ENCODE results near the gene INPP4B. TPM values are rescaled to one million over a fixed set of nuclear protein-coding genes. Genes with fewer than 3 reads are reported as not detected.

The INPP4B gene
- polyA plus RNA-seq, 3 donors, result 8.5 to 9.4 (median 9.0) TPM

DNA sequence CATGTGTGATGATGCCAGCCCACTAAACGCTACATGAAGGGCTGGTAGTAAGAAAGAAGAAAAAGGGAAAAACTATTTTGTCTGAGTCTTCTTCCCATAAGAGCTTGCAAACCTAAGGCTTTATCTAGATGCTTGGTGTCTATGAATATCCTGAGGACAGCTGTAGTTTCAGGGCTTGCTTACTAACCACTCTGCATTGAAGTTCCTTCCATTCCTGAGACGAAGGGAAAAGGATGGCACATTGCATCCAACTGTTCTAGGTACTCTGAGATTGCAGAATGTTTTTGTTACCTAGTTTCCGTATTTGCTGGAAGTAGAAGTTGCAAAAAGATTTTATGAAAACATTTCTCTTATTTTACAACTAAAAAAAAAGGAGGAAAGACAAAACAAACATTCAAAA lies 665.1 kb downstream of the INPP4B start:
- DNase-seq (ENCODE audit: low read depth in 3 of 3, low spot score in 2 of 3), result no peak

GRCh38 chr4:142169216-142169615 lies 676.9 kb downstream of the INPP4B start:
- DNase-seq (ENCODE audit: low read depth in 3 of 3, low spot score in 2 of 3), result no peak

- DNase-seq (ENCODE audit: low read depth in 3 of 3, low spot score in 2 of 3), result no peak
Measured at GRCh38 chr4:142168181-142168580, 677.9 kb downstream of the INPP4B start.

- no peak for DNase-seq (ENCODE audit: low read depth in 3 of 3, low spot score in 2 of 3)
Measured at GRCh38 chr4:142164767-142165500, 681.2 kb downstream of the INPP4B start.

DNA sequence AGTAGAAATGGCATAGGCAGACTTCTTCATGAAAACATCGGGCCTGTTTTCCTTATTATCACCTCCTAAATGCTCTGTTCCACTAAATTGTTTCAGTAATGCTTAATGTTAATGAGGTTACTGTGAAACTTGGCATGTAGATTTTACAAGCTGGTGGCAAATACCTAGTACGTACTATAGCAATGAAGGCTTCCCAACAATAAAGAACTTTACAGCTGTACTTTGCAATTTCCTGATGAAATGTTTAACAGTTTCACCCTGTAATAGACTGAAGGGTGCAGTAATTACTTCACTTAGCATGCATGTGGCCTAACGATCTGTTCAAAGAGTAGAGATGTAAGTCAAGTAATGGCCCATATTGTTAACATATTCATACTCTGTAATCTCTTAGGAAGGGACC lies 685.0 kb downstream of the INPP4B start:
- DNase-seq (ENCODE audit: low read depth in 3 of 3, low spot score in 2 of 3), result no peak

GRCh38 chr4:142160509-142160908 lies 685.6 kb downstream of the INPP4B start:
- DNase-seq (ENCODE audit: low read depth in 3 of 3, low spot score in 2 of 3), result no peak

DNA sequence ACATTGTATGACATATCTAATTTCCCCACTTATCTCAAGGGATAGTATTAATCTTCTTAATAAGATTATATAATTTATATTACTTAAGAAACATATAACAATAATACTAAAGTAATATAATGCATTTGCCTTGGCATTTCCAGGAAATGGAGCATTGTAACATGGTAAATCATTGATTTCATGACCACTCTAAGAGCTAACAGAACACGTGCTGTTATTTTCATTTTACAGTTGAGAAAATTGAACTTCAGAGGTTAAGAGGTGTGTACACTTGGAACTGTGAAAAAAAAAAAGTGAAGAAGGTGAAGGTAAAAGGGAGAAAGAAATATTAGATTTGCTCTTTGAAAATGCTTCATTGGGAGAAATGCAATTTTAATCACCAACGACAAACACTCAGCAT lies 687.1 kb downstream of the INPP4B start:
- DNase-seq (ENCODE audit: low read depth in 3 of 3, low spot score in 2 of 3), result no peak

DNA sequence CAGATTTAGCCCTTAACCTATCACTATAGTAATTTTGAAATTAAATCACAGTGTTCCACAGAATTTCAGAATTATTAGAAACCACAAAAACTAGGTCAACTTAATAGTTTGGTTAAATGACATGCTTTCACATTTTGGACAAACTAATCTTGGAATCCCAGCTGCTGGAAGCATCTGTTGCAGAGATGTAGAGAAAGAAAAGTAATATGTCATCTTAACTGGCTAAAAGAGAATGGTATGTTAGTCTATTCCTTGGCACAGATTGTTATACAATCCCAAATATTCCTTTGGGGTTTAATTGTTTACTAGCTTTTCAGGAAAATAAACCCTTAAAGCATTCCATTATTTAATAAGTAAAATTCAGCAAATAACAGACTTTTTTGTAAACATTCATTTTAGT lies 689.8 kb downstream of the INPP4B start:
- DNase-seq (ENCODE audit: low read depth in 3 of 3, low spot score in 2 of 3), result no peak

GRCh38 chr4:142155347-142155746 lies 690.8 kb downstream of the INPP4B start:
- no peak for DNase-seq (ENCODE audit: low read depth in 3 of 3, low spot score in 2 of 3)

- DNase-seq (ENCODE audit: low read depth in 3 of 3, low spot score in 2 of 3), result no peak
Measured at GRCh38 chr4:142150483-142150882, 695.6 kb downstream of the INPP4B start.

DNA sequence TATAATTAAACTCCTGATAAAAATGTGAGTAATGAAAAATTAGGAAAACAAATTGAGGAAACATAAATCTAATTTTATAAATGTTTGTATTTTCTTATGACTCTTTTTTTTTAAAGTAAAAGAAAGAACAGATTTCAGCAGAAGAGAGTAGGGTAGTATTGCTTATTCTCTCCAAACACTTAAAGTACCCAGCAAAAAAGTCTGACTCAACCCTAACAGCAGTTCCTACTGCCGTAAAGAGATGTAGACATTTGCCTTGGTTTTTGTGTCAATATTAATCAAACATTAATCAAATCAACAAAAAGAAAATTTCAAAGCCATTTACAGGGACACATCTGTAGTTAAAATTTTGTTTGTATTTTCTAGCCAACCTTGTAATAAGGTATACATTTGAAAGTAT lies 701.3 kb downstream of the INPP4B start:
- no peak for DNase-seq (ENCODE audit: low read depth in 3 of 3, low spot score in 2 of 3)

DNA sequence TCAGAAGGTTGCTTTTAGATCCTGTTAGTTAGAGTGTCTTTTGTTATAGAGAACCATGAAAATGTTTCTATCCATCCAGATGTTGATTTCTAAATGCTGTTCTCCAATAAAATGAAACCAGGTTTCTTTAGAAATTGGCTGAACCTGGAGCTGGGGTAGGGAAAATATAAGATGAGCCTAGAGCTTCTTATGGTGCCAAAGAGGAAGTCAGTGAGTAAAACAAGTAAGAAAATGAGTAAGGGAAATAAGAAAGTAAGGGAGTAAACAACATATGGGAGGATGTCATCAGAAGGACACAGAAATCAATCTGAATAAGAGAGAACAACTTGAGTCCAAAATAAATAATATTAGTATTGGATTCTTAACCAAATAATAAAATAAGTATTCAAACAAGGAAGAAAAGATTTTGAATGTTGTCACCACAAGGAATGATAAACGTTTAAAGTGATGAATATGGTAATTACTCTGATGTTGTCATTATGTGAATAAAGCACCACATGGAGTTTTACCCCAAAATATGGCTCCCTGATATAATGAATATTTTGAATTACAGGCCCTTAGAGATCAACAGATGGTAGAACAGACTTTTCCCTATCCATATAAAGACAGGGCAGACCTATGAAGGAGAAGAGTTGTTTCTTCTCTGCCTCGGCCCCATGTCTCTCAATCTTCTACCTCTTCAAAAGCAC lies 703.6 kb downstream of the INPP4B start:
- no peak for DNase-seq (ENCODE audit: low read depth in 3 of 3, low spot score in 2 of 3)

DNA sequence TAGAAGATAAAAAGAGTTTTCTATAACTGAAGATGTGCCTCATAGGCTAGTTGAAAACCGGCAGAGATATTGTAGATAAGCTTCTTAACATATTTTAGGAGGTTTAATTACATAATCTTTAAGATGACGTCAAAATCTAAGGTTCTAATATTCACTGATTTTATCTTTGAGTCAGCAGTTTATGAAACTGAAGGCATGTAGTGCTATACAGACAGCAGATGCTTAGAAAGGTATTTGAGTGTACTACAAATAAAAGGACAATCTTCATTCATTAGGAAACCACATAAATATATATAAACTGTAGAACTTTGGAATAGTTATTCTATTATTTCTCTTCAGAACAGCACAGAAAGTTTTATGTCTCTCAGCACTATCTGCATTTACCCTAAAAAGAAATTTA lies 704.9 kb downstream of the INPP4B start:
- no peak for DNase-seq (ENCODE audit: low read depth in 3 of 3, low spot score in 2 of 3)

- no peak for DNase-seq (ENCODE audit: low read depth in 3 of 3, low spot score in 2 of 3)
Measured at GRCh38 chr4:142130666-142131065, 715.4 kb downstream of the INPP4B start.

DNA sequence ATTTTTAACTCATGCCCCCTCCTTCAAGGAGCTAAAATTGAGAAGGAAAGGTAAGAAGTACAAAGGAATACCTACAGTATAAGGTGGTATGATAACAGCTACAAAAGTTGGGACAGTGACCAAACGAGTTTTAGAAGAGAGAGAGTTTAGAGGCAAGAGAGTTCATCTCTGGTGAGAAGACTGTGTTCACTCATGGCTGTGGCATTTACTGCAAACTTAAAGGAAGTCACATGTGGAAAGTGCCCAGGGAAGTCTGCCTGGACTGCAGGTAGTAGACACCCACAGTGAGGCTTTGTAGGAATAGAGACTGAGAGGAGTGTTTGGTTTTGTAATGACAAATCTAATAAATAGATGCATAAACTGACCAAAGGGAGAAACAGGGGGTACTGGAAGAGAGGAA lies 716.2 kb downstream of the INPP4B start:
- DNase-seq (ENCODE audit: low read depth in 3 of 3, low spot score in 2 of 3), result no peak

DNA sequence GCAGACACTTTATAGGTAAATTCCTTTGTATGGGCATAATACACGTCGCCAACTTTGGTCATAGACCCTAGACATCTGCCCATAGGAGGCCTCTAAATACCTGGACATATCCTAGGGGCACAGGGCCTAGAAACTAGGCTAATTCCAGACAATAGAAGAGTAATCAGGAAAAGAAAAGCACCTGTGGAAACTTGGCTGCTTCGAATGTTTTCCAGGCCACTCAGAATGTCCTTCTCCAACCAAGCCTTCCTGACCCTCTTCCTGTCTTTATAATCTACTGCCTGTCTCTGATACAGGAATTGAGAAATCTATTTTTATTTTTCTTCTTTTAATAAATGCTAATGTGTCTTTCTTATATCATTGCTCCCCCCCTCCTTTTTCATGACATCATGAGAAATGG lies 716.6 kb downstream of the INPP4B start:
- no peak for DNase-seq (ENCODE audit: low read depth in 3 of 3, low spot score in 2 of 3)

DNA sequence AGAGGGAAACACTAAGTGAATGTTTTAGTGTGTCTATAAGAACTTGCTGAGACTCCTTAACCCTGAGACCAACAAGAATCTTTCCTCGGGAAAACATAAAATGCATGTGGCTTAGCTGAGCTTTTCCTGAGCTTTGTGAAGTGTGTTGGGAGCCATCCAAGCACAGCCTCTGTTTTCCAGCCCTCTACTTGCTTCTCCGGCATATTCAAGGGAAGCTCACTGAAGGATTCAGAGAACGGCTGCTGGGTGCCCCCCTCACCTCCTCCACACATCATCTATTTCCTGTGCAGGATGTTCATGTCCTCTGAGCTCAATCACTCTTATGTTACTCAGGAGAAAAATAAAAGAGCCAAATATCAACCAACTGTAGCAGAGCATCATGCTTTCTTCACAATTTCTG lies 717.6 kb downstream of the INPP4B start:
- peak in 2 of 3 donors; percentile 23 to 31 for DNase-seq (ENCODE audit: low read depth in 3 of 3, low spot score in 2 of 3)

DNA sequence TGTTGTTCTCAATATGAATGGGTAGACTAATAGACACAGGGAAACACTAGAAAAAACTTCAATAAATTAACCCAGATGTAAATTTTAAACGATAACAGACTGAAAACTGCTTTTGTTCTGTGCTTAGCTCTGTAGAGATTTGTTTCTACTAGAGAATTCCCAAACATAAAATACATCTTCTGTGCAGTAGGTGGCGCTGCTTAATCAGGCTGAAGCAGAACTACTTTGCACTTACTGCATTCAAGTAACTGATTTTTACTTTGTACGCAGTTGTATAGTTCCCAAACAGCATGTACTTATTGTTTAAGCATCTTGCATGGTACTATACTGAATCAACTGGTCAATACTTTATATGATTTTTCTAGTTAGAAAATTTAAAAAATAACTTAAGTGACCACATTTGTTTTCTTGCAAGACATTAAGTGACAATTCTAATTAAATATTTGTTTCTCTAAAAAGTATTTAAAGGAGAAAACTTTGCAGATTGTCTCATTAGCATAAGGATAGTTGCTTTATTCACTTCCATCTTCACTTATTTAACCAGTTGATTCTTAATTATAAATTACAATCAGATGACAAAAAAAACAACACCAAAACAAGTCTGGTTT lies 719.1 kb downstream of the INPP4B start:
- peak in 2 of 3 donors; percentile 45 to 56 for DNase-seq (ENCODE audit: low read depth in 3 of 3, low spot score in 2 of 3)

DNA sequence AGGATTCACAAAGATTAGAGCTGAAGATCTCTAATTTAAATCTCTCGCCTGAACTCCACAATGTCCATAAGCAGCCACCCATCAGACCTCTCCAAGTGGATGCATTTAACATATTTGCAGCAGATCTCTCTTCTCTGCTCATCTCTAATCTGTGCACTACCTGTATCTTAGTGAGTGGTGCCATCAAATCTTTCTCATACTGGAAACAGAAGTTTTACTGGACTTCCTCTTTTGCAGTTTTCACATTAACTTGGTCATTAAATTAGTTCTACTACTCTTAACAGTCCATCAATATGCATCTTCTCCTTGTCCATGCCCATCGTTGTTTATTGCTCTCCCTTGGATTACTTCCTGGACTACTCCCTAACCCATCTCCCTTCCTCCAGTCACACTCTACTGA lies 721.2 kb downstream of the INPP4B start:
- DNase-seq (ENCODE audit: low read depth in 3 of 3, low spot score in 2 of 3), result no peak

DNA sequence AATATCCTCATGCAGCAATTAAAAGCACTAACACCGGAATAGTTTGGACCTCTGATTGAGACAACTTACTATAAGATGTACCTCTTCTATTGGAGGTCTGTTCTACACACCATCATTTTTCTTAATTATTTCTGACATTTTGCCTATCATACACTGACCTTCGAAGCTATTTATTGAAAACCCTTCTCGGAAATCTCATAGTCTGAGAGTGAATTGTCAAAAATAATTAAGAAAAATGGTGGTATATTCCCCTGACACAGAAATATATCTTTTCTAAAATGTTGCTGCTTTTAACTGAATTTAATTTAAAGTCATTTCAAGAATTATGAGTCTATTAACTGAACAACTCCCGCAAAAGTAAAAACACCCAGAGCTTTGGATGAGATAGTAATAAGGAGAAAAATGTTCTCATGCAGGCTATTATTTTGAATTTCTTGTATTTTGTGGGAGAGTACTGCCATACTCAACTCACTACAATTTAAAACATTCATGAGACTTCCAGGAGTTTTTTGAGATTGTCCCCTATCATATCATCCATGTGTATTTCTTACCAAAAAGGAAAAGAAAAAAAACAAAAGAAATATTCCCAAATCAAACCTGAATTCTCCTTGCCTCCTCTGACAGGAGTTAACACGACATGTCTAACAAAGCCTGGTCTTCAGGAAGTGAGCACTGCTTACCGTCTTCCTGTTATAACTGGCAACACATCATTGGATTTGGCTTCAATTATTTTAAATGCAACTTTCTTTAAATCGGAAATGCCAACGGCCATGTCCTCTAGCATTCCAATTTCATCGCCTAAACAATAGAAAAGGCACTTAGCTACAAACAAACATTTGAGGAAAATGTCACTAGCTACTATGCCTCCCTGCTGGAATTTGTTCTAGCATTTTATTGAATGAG lies 724.4 kb downstream of the INPP4B start:
- DNase-seq (ENCODE audit: low read depth in 3 of 3, low spot score in 2 of 3), result no peak

DNA sequence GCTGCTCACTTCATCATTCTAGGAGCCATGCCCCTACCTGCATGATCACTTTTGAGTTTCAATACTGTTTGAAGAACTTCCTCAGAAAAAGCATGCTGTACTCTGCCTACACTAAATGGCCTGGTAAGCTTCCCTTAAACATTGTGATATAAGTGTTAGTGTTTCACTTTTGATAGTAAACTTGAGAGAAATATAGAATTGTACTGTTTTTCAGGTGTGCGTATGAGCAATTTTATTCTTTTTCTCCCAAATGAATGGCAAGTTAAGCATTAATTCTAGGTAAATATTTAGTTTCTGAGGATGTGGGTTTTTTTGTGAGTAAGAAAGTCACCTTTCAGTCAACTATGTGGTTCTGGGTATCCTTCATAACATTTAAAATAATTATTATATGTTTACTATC lies 725.2 kb downstream of the INPP4B start:
- DNase-seq (ENCODE audit: low read depth in 3 of 3, low spot score in 2 of 3), result no peak

All from right renal cortex interstitium (tissue), 3 donors.